ENCODE measurements around the gene NUDT1. TPM values are rescaled to one million over a fixed set of nuclear protein-coding genes. Genes with fewer than 3 reads are reported as not detected.

NUDT1 gene
- total RNA-seq, 1 donor from 2014 or later: 21.0 TPM

DNA sequence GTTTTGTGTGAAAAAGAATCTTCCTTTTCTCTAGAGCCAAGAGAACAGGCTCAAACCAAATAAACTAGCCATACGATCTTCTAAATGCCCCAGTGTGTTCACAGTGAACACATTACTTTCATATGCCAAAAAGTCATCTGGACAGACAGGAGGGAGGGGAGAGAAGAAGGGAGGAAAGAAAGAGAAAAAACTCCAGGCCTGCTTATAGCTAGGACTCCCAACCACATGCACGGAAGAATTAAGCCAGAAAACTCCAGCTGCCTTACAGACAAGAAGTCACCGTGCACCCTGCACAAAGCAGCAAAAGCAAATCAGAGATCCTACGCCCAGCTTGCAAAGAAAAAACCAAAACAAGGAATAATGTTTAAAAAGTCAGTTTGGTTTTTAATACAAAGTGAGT, 37.9 kb downstream of the NUDT1 start:
- no peaks in the 10 kb centered on the region for H3K36me3 ChIP-seq (ENCODE audit: control insufficient read depth, insufficient read depth, low read length)
- no peak overlapping the region for H3K4me3 ChIP-seq (ENCODE audit: low read depth, low read length)
- no peak for TF ChIP-seq CTCF (IDR thresholded peaks at IDR 0.05; ENCODE audit: insufficient read depth, low read length, poor library complexity, severe bottlenecking)
- H3K27me3 ChIP-seq (ENCODE audit: control insufficient read depth, insufficient read depth, low read length): no peaks in the 10 kb centered on the region
- no peak for DNase-seq (ENCODE audit: low read depth)

GRCh38 chr7:2280424-2280823, 38.4 kb downstream of the NUDT1 start:
- H3K27me3 ChIP-seq (ENCODE audit: control insufficient read depth, insufficient read depth, low read length): no peaks in the 10 kb centered on the region

DNA sequence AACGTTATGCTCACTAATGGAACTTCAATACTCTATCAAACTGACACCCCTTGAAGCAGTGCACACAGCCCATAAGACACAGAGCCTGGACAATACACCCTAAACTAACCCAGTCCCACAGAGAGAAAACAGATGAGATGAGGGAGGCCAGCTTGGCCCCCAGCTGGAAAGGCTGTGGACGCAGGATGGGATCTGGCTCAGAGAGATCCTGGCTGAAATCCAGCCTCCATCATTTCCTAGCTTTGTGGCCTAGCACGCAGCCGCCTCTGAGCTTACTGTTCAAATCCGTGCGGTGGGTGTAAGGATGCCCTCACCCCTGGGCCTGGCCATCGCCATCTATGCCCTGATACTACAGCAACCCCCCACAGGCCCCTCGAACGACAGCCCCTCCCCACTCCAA, 39.5 kb downstream of the NUDT1 start:
- Histone ChIP-seq H3K4me3 (ENCODE audit: low read depth, low read length) (no peak overlapping the region), H3K27me3 (ENCODE audit: control insufficient read depth, insufficient read depth, low read length) (no peaks in the 10 kb centered on the region), H3K36me3 (ENCODE audit: control insufficient read depth, insufficient read depth, low read length) (no peaks in the 10 kb centered on the region)
- no peak for TF ChIP-seq CTCF (IDR thresholded peaks at IDR 0.05; ENCODE audit: insufficient read depth, low read length, poor library complexity, severe bottlenecking)
- no peak for DNase-seq (ENCODE audit: low read depth)

More at GRCh38 chr7:2280424-2280823, 38.4 kb downstream of the NUDT1 start:
- no peak for TF ChIP-seq CTCF (IDR thresholded peaks at IDR 0.05; ENCODE audit: insufficient read depth, low read length, poor library complexity, severe bottlenecking)
- DNase-seq (ENCODE audit: low read depth): no peak
- Histone ChIP-seq H3K36me3 (ENCODE audit: control insufficient read depth, insufficient read depth, low read length) (no peaks in the 10 kb centered on the region), H3K4me3 (ENCODE audit: low read depth, low read length) (no peak overlapping the region)

- H3K4me3 ChIP-seq (ENCODE audit: low read depth, low read length): no peak overlapping the region
- no peak for DNase-seq (ENCODE audit: low read depth)
- TF ChIP-seq CTCF (IDR thresholded peaks at IDR 0.05; ENCODE audit: insufficient read depth, low read length, poor library complexity, severe bottlenecking): no peak
- no peaks in the 10 kb centered on the region for H3K27me3 ChIP-seq (ENCODE audit: control insufficient read depth, insufficient read depth, low read length)
- H3K36me3 ChIP-seq (ENCODE audit: control insufficient read depth, insufficient read depth, low read length): no peaks in the 10 kb centered on the region
Observed at GRCh38 chr7:2282185-2282751, 40.2 kb downstream of the NUDT1 start.

DNA sequence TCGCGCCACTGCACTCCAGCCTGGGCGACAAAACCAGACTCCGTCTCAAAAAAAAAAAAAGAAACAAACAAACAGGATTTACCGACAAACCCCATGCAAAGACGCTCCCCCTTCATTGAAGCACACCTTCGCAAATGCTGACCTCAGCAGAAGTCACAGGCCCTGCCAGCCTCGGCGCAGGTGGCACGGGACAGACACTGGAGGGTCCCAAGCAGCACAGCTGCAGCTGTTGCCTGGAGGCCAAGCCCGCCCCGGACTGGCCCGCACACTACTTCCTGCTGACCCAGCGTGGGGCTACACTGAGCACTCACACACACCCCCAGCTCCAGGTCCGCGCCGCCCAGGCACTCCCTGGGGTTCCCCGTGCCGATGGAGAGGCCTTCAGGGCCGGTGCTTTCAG, 41.0 kb downstream of the NUDT1 start:
- Histone ChIP-seq H3K27me3 (ENCODE audit: control insufficient read depth, insufficient read depth, low read length) (no peaks in the 10 kb centered on the region), H3K36me3 (ENCODE audit: control insufficient read depth, insufficient read depth, low read length) (no peaks in the 10 kb centered on the region), H3K4me3 (ENCODE audit: low read depth, low read length) (no peak overlapping the region)
- no peak for DNase-seq (ENCODE audit: low read depth)
- TF ChIP-seq CTCF (IDR thresholded peaks at IDR 0.05; ENCODE audit: insufficient read depth, low read length, poor library complexity, severe bottlenecking): no peak

DNA sequence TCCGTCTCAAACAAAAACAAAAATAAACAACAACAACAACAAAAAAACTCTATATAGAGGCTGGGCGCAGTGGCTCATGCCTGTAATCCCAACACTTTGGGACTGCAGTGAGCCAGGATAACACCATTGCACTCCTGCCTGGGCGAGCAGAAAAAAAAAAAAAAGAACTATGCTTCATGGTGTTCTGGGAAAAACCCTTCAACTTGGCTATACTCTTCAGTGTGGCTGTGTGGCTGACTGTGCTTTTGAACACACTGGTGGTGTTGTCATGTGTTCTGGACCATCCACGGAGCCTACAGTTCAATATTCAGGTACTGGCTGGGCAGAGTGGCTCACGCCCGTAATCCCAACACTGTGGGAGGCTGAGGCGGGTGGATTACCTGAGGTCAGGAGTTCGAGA, 45.7 kb downstream of the NUDT1 start:
- H3K36me3 ChIP-seq (ENCODE audit: control insufficient read depth, insufficient read depth, low read length): no peaks in the 10 kb centered on the region
- no peak overlapping the region for H3K4me3 ChIP-seq (ENCODE audit: low read depth, low read length)
- TF ChIP-seq CTCF (IDR thresholded peaks at IDR 0.05; ENCODE audit: insufficient read depth, low read length, poor library complexity, severe bottlenecking): no peak
- no peak for DNase-seq (ENCODE audit: low read depth)
- H3K27me3 ChIP-seq (ENCODE audit: control insufficient read depth, insufficient read depth, low read length): no peaks in the 10 kb centered on the region
